Measurements from ENCODE around the gene S1PR3.
A peak's percentile ranks its signal among the peaks of the same experiment; 100 is the strongest.

Gene S1PR3

DNA sequence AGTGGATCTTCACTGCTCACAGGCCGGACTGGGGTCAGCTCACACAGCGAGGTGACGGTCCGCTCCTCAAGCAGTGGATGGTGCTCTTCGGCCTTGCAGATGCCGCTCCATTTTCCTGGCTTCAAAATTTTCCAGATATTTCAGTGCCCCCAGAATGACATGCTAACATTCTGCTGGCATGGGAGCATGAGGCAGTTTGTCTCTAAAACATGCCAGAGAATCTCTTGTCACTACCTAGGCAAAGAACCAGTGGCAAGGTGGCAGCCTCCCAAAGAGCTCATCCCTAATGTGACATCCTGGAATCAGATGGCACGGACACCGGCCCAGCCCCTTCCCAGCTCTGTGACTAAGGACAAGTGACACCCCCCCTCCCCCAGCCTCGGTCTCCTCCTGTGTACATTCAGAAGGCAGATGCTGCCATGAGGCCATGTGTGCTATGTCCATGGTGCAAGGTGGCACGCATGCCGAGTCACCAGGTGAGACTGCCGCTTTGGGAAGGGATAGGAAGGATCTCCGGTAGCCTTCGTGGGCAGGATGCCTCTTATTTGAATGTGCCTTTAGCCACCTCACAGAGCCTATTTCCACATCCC, 2.7 kb downstream of the S1PR3 start:
- no peak for DNase-seq

DNA sequence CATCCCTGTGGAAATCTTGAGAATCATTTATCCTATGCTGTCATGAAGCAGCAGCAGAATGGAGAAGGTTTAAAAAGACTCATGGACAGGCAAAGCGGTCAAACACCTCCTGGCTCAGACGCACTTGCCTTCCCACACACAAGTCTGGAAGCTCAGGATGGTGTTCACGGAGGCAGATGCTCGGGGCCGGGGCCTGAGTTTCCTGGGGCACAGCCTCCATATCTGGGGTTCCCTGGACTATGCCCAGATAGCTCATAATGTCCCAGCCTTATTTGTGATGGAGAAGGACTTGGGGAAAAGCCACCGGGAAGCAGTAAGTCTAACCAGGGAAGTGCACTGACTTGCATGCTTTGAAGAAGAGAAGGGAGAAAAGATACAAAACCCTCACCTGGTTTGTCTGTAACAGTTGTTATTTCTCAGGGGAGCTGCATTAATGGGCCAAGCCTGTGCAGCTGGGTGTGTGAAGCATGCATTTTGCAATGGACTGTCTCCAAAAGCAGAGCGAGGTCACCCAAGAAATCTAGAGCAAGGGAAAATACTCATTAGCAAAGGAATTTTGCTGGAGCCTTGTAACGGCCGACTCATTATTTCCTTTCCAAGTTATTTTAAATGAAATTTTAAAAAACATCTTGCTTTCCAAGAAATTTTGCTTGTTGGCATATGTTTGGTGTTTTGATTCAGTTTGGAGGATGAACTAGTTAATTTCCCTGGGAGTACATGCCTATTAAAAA, 3.4 kb downstream of the S1PR3 start:
- DNase-seq = no peak

- no peak for DNase-seq
Observed at GRCh38 chr9:88995200-88995577, 3.9 kb downstream of the S1PR3 start.

GRCh38 chr9:88995627-88996026, 4.4 kb downstream of the S1PR3 start:
- no peak for DNase-seq

DNA sequence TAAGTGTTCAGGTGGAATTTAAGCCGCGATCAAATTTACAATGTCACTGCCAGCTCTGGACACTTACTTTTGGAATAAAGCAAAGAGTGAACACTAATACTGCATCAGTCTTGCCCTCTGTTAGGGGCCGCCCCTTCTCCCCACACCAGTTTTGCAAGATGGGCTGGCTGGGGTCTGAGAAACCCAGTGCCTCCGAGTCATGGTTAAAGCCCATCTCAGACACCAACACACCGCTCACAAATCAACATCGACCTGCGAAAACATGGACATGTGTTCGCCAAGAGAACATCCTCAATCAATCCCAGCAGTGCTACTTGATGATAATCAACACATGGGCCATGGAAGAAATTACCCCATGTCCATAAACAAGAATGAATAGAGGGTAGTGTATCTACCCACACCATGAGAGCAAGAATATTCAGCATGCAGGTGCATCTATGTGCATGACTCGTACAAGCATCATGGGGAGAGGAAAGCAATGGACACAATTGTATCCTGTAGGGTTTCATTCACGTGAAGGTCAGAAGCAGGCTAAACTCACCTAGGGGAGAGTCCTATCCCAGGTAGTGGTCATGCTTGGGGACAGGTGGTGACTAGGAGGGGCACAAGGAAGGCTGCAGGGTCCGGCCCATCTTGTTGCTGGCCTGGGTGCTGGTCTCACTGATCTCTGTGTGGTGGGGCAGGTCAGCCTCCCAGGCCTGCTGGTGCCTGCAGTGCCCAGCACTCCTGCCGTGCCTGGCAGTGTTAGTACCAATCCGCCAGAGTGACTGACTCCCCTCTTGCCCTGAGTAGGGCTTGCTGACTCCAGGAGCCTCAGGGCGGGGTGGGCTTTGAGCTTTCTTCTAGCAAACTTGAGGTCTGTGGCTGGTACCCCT, 5.0 kb downstream of the S1PR3 start:
- no peak for DNase-seq

GRCh38 chr9:88996921-88997235, 5.6 kb downstream of the S1PR3 start:
- no peak for DNase-seq

GRCh38 chr9:88997646-88998045, 6.4 kb downstream of the S1PR3 start:
- no peak for DNase-seq

- DNase-seq = no peak
Observed at GRCh38 chr9:88998503-88998902, 7.2 kb downstream of the S1PR3 start.

- DNase-seq = no peak
Observed at GRCh38 chr9:88998911-88999310, 7.6 kb downstream of the S1PR3 start.

- DNase-seq = no peak
Observed at GRCh38 chr9:89000371-89000781, 9.1 kb downstream of the S1PR3 start.

DNA sequence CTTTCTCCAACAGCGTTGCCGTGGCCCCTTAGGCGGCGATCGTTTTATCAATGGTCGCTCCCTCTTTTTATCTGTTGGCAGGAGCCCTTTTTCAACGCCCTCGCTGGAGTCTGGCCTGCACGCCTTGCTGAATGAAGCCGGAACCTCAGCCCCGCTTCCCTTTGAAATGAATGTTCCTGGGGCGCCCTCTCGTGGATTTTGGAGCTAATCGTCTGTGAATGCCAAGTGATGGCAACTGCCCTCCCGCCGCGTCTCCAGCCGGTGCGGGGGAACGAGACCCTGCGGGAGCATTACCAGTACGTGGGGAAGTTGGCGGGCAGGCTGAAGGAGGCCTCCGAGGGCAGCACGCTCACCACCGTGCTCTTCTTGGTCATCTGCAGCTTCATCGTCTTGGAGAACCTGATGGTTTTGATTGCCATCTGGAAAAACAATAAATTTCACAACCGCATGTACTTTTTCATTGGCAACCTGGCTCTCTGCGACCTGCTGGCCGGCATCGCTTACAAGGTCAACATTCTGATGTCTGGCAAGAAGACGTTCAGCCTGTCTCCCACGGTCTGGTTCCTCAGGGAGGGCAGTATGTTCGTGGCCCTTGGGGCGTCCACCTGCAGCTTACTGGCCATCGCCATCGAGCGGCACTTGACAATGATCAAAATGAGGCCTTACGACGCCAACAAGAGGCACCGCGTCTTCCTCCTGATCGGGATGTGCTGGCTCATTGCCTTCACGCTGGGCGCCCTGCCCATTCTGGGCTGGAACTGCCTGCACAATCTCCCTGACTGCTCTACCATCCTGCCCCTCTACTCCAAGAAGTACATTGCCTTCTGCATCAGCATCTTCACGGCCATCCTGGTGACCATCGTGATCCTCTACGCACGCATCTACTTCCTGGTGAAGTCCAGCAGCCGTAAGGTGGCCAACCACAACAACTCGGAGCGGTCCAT, 10.0 kb downstream of the S1PR3 start:
- peak; percentile 79 for DNase-seq

DNA sequence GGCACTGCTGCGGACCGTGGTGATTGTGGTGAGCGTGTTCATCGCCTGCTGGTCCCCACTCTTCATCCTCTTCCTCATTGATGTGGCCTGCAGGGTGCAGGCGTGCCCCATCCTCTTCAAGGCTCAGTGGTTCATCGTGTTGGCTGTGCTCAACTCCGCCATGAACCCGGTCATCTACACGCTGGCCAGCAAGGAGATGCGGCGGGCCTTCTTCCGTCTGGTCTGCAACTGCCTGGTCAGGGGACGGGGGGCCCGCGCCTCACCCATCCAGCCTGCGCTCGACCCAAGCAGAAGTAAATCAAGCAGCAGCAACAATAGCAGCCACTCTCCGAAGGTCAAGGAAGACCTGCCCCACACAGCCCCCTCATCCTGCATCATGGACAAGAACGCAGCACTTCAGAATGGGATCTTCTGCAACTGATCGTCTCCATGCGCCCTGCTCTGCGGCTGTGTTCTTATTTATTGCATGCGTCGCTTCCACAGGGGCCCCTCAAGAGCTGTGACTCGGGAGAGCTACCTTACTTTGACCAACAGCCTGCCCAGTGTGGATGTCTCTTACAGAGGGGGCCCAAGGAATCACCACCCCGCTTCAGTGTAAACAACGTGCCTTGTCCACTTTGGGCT, 10.8 kb downstream of the S1PR3 start:
- no peak for DNase-seq

GRCh38 chr9:89002987-89003386, 11.7 kb downstream of the S1PR3 start:
- DNase-seq = no peak

DNA sequence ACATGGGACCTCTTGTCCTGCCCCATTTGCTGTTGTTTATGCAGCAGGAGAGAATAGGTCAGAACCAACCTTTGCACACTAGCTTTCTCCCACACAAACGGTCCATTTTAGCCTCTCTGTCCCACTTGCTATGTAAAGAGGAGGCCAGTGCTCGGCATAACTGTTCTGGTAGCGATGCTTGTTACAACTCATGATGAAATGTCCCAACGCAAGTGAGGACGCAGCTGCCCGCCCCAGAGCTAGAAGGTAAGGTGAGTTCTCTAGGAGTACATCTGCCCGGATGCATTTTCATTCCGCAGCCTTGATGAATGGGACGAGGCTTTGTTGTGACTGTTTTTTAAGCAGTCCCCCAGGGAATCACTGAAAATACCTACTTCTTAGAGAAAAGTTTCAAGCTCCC, 14.1 kb downstream of the S1PR3 start:
- no peak for DNase-seq

- DNase-seq = no peak
Observed at GRCh38 chr9:89006267-89006666, 15.0 kb downstream of the S1PR3 start.

DNA sequence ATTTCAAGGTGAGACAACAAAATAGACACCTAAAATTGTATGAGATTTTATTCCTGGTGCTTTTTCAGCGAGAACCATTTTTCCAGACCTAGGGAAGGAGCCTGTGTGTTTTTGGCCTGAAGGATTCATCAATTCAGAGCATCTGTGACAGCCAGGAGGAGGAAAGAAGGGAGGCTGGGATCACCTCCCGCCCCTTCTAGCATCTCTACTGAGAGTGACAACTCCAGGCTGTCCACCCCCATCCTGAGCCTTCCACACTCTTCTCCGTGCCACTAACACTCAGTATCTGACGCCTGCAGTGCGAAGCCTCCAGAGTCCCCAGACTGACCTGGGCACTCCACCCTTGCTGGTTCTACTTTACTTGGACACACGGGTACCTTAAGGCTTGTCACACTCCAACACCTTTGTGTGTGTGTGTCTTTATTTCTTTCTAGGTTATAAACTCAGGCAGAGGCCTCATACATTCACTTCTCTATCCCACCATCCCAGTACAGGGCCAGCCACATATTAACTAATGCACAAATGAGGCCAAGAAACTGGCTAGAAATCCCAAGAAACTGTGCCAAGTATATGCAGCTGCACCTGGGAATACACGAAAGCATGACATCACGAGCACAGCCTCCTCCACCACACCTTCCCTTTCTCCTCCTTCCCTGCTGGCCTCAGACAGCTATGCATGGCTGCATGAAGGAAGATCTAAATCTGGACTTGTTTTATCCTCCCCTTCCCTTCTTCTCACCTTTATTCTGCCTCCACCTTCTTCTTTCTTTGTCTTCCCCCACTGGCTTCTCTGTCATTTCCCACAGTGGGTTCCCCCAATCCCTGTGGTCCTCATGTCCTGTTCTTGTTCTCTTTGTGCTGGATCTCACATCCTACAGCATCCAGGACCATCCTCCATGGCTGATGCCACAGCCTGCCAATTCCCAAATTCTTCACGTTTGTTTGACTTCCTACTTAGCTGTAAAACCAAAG, 16.0 kb downstream of the S1PR3 start:
- no peak for DNase-seq

DNA sequence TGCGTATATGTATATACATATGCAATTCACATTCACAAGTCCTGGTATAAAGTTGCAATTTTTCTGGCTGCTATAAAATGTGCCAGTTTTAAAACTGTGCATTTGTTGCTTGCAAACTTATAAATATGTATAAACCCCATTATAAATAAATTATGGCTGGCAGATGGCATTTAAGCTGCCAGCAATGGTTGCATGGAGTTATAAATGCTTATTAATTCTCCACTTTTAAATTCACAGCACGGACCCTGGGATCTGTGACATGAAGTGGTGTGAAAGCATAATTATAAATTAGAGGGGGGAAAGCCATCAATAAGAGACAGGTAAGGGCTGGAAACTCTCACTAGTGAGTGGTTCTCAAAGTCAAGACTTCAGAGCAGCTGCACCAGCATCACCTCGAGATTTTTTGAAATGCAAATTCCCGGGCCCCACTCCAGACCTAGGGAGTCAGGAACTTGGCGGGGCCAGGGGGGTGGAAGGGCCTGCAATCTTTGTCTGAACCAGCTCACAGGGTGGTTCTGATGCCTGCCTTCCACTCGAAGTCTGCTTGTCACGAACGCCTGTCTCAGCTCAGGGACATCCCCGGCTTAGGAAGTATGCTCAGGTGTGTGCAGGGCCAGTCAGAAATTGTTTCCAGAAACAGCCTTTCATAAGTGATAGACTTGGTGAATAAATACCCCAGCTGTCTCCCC, 16.9 kb downstream of the S1PR3 start:
- DNase-seq = no peak

GRCh38 chr9:89008744-89009545, 17.7 kb downstream of the S1PR3 start:
- no peak for DNase-seq

- no peak for DNase-seq
Observed at GRCh38 chr9:89009546-89009840, 18.2 kb downstream of the S1PR3 start.

- DNase-seq = no peak
Observed at GRCh38 chr9:89010056-89010455, 18.8 kb downstream of the S1PR3 start.
